HG02981 (cell line): ENCODE results near the gene ANKRD16.
"Not testable (repeated sequence)": the region's sequence is repeated elsewhere in the genome, so short reads cannot be mapped to it uniquely, and the experiment has no call there.

Experiments used
- ATAC-seq: cut with Tn5 transposase; IDR thresholded peaks from one replicate; pipeline ENCODE4 v1.9.1; 2021; ENCODE audit warnings: mild to moderate bottlenecking, moderate library complexity; ENCODE audit not compliant: unreplicated experiment

The ANKRD16 gene

GRCh38 chr10:5889624-5890451 lies at the start of gene ANKRD16, which contains the start of gene FBH1:
TSS of gene ANKRD16 (minus strand) at chr10:5889893. CDS start at chr10:5889354, 539 bp downstream.
TSS of gene FBH1 (plus strand) at chr10:5890243. CDS start at chr10:5890346, 103 bp downstream.
- peak; percentile 84 for ATAC-seq

GRCh38 chr10:5938291-5938690 lies 48.6 kb upstream of the ANKRD16 start:
- ATAC-seq = no peak

- ATAC-seq = no peak
Measured at GRCh38 chr10:5937016-5937415, 47.3 kb upstream of the ANKRD16 start.

- no peak for ATAC-seq
Measured at GRCh38 chr10:5935628-5936027, 45.9 kb upstream of the ANKRD16 start.

GRCh38 chr10:5933909-5934546 lies 44.3 kb upstream of the ANKRD16 start:
- ATAC-seq = no peak

- ATAC-seq = no peak
Measured at GRCh38 chr10:5932345-5932744, 42.7 kb upstream of the ANKRD16 start.

- ATAC-seq = no peak
Measured at GRCh38 chr10:5930272-5930671, 40.6 kb upstream of the ANKRD16 start.

- no peak for ATAC-seq
Measured at GRCh38 chr10:5929442-5929841, 39.7 kb upstream of the ANKRD16 start.

GRCh38 chr10:5927306-5927705 lies 37.6 kb upstream of the ANKRD16 start:
- no peak for ATAC-seq

GRCh38 chr10:5924889-5925288 lies 35.2 kb upstream of the ANKRD16 start:
- ATAC-seq = no peak

- ATAC-seq = no peak
Measured at GRCh38 chr10:5921746-5922145, 32.1 kb upstream of the ANKRD16 start.

GRCh38 chr10:5919568-5919967 lies 29.9 kb upstream of the ANKRD16 start:
- no peak for ATAC-seq

GRCh38 chr10:5918763-5919162 lies 29.1 kb upstream of the ANKRD16 start:
- no peak for ATAC-seq

GRCh38 chr10:5917305-5917704 lies 27.6 kb upstream of the ANKRD16 start:
- ATAC-seq = no peak

- ATAC-seq = no peak
Measured at GRCh38 chr10:5915451-5915850, 25.8 kb upstream of the ANKRD16 start.

- no peak for ATAC-seq
Measured at GRCh38 chr10:5913736-5914135, 24.0 kb upstream of the ANKRD16 start.

GRCh38 chr10:5911670-5912069 lies 22.0 kb upstream of the ANKRD16 start:
- no peak for ATAC-seq

GRCh38 chr10:5910323-5911100 lies 20.8 kb upstream of the ANKRD16 start:
- ATAC-seq = no peak

GRCh38 chr10:5908676-5909075 lies 19.0 kb upstream of the ANKRD16 start:
- ATAC-seq = not testable (repeated sequence)

GRCh38 chr10:5906651-5907050 lies 17.0 kb upstream of the ANKRD16 start:
- no peak for ATAC-seq

- no peak for ATAC-seq
Measured at GRCh38 chr10:5905854-5906507, 16.3 kb upstream of the ANKRD16 start.
